RKO (cell line): ENCODE results near the gene KIAA1217.
"Not testable (repeated sequence)": the region's sequence is repeated elsewhere in the genome, so short reads cannot be mapped to it uniquely, and the experiment has no call there.

ENCODE experiments used
- DNase-seq: peaks from one replicate; pipeline ENCODE4 v3.0.0-alpha.2; 2016; ENCODE audit warnings: low spot score

KIAA1217 gene

DNA sequence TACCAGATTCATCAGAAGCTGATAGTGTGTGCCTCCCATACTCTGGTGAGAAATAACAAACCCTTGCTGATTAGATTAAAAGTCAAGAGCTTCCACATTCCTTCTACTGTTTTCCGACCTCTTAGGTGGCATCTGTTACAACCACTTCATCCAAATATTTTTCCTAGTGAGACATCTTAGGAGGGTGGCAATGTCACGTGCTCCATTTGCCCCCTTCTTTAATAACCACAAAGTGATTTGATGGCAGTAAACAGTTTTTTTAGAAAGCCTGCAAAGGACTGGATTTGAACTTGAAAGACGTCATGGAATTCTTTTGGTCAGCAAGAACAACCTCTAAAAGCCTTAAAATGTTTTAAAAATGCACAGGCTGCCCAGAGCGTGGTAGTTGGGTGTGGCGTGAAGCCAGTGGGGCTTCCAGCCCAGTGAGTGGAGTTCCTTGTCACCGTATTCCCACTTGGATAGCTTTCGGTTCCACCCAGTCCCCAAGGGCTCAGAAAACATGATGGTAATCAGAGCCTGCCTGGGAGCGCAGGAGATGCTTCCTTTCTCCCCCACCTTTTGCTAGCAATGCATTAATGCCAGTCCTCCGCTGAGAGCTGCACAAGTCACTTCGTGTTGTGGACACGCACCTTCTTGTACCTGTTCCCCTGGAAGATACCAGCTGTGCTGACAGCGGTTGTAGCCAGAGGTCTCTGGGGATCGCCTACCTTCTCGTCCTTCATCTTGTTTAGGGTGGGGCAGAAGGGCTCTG is 256.4 kb downstream of the KIAA1217 start:
- no peak for DNase-seq

- peak; percentile 97 for DNase-seq
Measured at GRCh38 chr10:24465891-24466818, 257.2 kb downstream of the KIAA1217 start.

GRCh38 chr10:24467136-24467535 is 258.2 kb downstream of the KIAA1217 start:
- DNase-seq, result peak; percentile 73

GRCh38 chr10:24467605-24468004 is 258.7 kb downstream of the KIAA1217 start:
- peak; percentile 30 for DNase-seq

- DNase-seq, result peak; percentile 27
Measured at GRCh38 chr10:24468281-24468751, 259.4 kb downstream of the KIAA1217 start.

GRCh38 chr10:24469993-24470392 is 261.1 kb downstream of the KIAA1217 start:
- no peak for DNase-seq

- no peak for DNase-seq
Measured at GRCh38 chr10:24475598-24475997, 266.7 kb downstream of the KIAA1217 start.

- no peak for DNase-seq
Measured at GRCh38 chr10:24476913-24477701, 268.2 kb downstream of the KIAA1217 start.

DNA sequence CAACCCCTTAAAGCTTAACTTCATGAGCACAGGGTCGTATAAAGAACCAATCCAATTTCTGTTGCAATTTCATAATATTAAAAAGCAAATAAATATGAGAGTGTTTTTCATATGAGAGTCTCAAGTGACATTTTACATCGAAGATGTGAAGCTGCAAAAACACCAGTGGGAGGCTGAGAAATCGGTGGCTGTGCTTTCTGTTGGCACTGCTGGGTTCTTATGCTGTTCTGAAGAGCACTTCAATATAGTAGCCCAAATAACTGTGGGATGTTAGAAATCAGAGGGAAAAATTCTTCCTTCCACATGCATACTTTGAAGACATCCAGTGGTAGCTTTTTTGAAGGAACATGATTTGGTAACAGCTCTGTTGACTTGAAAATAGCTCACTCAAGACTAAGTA is 269.0 kb downstream of the KIAA1217 start:
- no peak for DNase-seq

DNA sequence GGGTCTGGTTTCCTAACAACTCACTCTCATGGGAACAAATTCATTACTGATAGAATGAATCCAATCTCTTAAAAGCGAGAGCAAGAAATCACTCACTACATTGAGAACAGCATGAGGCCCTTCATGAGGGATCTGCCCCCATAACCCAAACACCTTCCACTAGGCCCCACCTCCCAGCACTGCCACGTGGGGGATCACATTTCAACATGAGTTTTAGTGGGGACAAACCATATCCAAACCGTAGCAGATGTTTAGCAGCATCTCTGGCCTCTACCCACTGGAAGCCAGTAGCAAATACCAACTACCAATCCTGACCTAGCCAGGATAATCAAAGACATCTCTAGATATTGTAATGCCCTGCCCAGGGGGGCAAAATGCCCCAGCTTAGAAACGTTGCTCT is 270.9 kb downstream of the KIAA1217 start:
- no peak for DNase-seq

DNA sequence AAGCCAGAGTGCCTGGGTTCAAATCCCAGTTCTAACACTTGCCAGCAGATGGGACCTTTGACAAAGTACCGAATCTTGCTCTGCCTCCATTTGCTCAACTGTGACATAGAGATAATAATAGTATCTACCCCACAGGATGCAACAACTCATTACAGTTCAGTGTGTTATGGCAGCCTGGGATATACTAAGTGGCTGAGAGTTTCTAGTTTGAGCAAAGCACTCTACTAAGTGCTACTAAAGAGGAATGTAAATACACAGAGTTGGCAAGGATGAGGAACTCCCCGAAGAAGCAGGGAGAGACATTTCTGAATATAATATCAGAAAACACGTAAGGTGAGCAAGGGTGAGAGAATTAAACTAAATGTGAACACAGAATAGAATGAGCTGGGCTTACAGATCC is 271.5 kb downstream of the KIAA1217 start:
- DNase-seq, result no peak

GRCh38 chr10:24481241-24481640 is 272.3 kb downstream of the KIAA1217 start:
- no peak for DNase-seq

GRCh38 chr10:24482713-24483112 is 273.8 kb downstream of the KIAA1217 start:
- DNase-seq, result not testable (repeated sequence)

- peak; percentile 76 for DNase-seq
Measured at GRCh38 chr10:24483701-24484100, 274.8 kb downstream of the KIAA1217 start.

DNA sequence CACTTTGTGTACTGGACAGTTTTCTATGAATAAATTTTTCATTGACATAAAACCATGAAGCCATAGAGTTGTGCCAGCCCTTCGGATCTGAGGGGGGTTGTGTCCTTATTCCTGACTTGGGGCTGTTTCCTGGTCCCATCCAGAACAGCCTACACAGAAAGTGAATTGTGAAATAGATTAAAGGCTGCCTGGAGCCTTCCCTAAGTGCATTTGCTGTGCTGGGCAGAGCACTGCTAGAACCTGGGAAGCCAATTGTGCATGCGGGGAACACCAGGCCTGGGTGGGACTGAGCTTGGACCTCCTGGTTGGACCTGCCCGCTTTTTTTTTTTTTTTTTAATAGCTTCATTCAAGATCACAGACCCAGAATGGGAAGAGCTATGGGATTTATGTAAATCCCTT is 275.8 kb downstream of the KIAA1217 start:
- DNase-seq, result no peak

- DNase-seq, result no peak
Measured at GRCh38 chr10:24485304-24485703, 276.4 kb downstream of the KIAA1217 start.

GRCh38 chr10:24488631-24489030 is 279.7 kb downstream of the KIAA1217 start:
- no peak for DNase-seq

- no peak for DNase-seq
Measured at GRCh38 chr10:24493165-24493564, 284.2 kb downstream of the KIAA1217 start.

- no peak for DNase-seq
Measured at GRCh38 chr10:24494236-24494635, 285.3 kb downstream of the KIAA1217 start.

DNA sequence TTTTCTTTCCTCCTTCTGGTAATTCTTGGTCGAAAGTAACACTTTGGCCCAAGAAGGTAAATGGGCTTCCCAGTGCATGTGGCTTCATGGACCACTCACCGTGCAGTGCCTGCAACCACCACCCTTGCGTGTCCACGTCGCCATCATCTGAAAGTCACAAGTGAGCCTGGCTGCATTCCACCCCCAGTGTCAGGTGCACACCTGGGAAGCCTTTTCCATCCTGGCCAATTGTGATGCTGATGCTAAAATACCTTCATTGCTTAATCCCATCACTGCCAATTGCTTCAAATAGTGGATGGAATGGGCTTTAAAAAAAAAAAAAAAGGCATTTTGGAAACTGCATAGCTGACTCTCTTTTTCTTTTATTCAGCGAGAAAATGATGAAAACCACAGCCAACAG is 285.8 kb downstream of the KIAA1217 start:
- DNase-seq, result no peak

GRCh38 chr10:24495666-24496460 is 286.9 kb downstream of the KIAA1217 start:
- DNase-seq, result no peak
